H1 (cell line): ENCODE results near the gene ARGLU1. TPM values are rescaled to one million over a fixed set of nuclear protein-coding genes. Genes with fewer than 3 reads are reported as not detected.

Experiments used
- CTCF ChIA-PET: fragments of 300-600 bp; sonication (Branson Sonifier 250); formaldehyde crosslinking; loops from one replicate; lab custom pipeline; 2021; ENCODE audit not compliant: partially characterized antibody; lab: Charles Lee
- POLR2A ChIA-PET: fragments of 300-600 bp; sonication (Branson Sonifier 250); formaldehyde crosslinking; loops from one replicate; lab custom pipeline; 2021; ENCODE audit warnings: inconsistent platforms; ENCODE audit not compliant: partially characterized antibody; lab: Charles Lee
- DNase-seq, 2 experiments: peaks; one replicate each; pipeline versions ENCODE4 v3.0.0 to v3.0.0-alpha.2; 2010 to 2022; ENCODE audit warnings: low spot score in 2 of 2, low read depth in 1 of 2, mixed read lengths in 1 of 2
- FAIRE-seq: peaks from 2 replicates; lab custom pipeline; 2011; peaks lifted over from hg19 to GRCh38; lab: Jason Lieb, UNC
- H2AFZ ChIP-seq: 2 replicates; pipeline ENCODE4 v1.8.1; 2012; ENCODE audit warnings: low read length, inconsistent platforms
- H2AK5ac ChIP-seq: 2 replicates; pipeline ENCODE4 v1.6.1; 2013; ENCODE audit warnings: low read depth, low read length
- H2BK120ac ChIP-seq: replicated peaks from 2 replicates; pipeline ENCODE3; 2013; ENCODE audit warnings: low read depth, low read length, inconsistent platforms
- H2BK12ac ChIP-seq: 2 replicates; pipeline ENCODE4 v1.6.1; 2013; ENCODE audit warnings: low read depth, low read length
- H2BK15ac ChIP-seq: 2 replicates; pipeline ENCODE4 v1.6.1; 2013; ENCODE audit warnings: low read length
- H2BK20ac ChIP-seq: 2 replicates; pipeline ENCODE4 v1.6.1; 2013; ENCODE audit warnings: low read length
- H2BK5ac ChIP-seq: 2 replicates; pipeline ENCODE4 v1.6.1; 2013; ENCODE audit warnings: low read depth, low read length
- H3K14ac ChIP-seq: 2 replicates; pipeline ENCODE4 v1.6.1; 2013; ENCODE audit warnings: inconsistent platforms; ENCODE audit not compliant: insufficient read length
- H3K18ac ChIP-seq: 2 replicates; pipeline ENCODE4 v1.6.1; 2013; ENCODE audit warnings: low read length; ENCODE audit errors: extremely low read depth
- H3K23ac ChIP-seq: 2 replicates; pipeline ENCODE4 v1.6.1; 2013; ENCODE audit warnings: inconsistent platforms; ENCODE audit not compliant: insufficient read length
- H3K23me2 ChIP-seq: 2 replicates; pipeline ENCODE4 v1.6.1; 2013; ENCODE audit warnings: low read depth, low read length
- H3K27ac ChIP-seq: 2 replicates; pipeline ENCODE4 v1.6.1; 2011; ENCODE audit warnings: low read depth, low read length, inconsistent platforms
- H3K27me3 ChIP-seq, 4 experiments: replicated peaks in 1 of 4; 1 replicate in 1 of 4; 2 replicates in 3 of 4; pipeline versions ENCODE4 v1.6.1 to v1.8.1; 2011 to 2013; ENCODE audit warnings: low read length in 3 of 4, mild to moderate bottlenecking in 3 of 4, inconsistent platforms in 2 of 4, mixed read lengths in 2 of 4, moderate library complexity in 1 of 4; ENCODE audit not compliant: control insufficient read depth in 3 of 4, insufficient read depth in 3 of 4; ENCODE audit errors: extremely low read depth in 1 of 4
- H3K36me3 ChIP-seq, 4 experiments: 2 replicates each; pipeline versions ENCODE4 v1.6.1 to v1.8.1; 2011 to 2013; ENCODE audit warnings: mild to moderate bottlenecking in 4 of 4, low read length in 3 of 4, moderate library complexity in 2 of 4, control low read depth in 1 of 4, inconsistent platforms in 1 of 4; ENCODE audit not compliant: insufficient read depth in 4 of 4, control insufficient read depth in 2 of 4
- H3K4ac ChIP-seq: replicated peaks from 2 replicates; pipeline ENCODE3; 2013; ENCODE audit warnings: low read length, low read depth, mixed read lengths, inconsistent platforms; ENCODE audit not compliant: insufficient read length
- H3K4me1 ChIP-seq, 4 experiments: replicated peaks in 1 of 4; 1 replicate in 1 of 4; 2 replicates in 3 of 4; pipeline versions ENCODE4 v1.6.1 to v1.8.1; 2011 to 2013; ENCODE audit warnings: low read length in 3 of 4, inconsistent platforms in 2 of 4, mixed read lengths in 1 of 4; ENCODE audit not compliant: insufficient read depth in 4 of 4, control insufficient read depth in 3 of 4
- H3K4me2 ChIP-seq, 2 experiments: 2 replicates each; pipeline versions ENCODE4 v1.6.1 to v1.8.1; 2011 to 2013; ENCODE audit warnings: low read depth in 2 of 2, low read length in 2 of 2, control low read depth in 1 of 2, inconsistent platforms in 1 of 2, mild to moderate bottlenecking in 1 of 2; ENCODE audit not compliant: insufficient read depth in 1 of 2
- H3K4me3 ChIP-seq, 4 experiments: fragments of 200-600, 300-600 bp in 1 of 4; sonication (generic), shearing (Covaris generic), sonication (Bioruptor Twin) in 1 of 4; 2 replicates each; pipeline versions ENCODE4 v1.5.1 to v1.8.1; 2011 to 2016; ENCODE audit warnings: low read length in 4 of 4, low read depth in 3 of 4, control low read depth in 2 of 4, inconsistent platforms in 2 of 4, mild to moderate bottlenecking in 2 of 4, mixed read lengths in 1 of 4, moderate library complexity in 1 of 4; ENCODE audit not compliant: insufficient read depth in 2 of 4; ENCODE audit errors: extremely low read depth in 1 of 4
- H3K56ac ChIP-seq: replicated peaks from 2 replicates; pipeline ENCODE3; 2013; ENCODE audit warnings: low read depth, mild to moderate bottlenecking, mixed read lengths, low read length, inconsistent platforms; ENCODE audit not compliant: insufficient read length
- H3K79me1 ChIP-seq: 2 replicates; pipeline ENCODE4 v1.6.1; 2013; ENCODE audit warnings: low read depth, low read length, control low read depth
- H3K79me2 ChIP-seq, 2 experiments: 2 replicates each; pipeline versions ENCODE4 v1.6.1 to v1.8.1; 2012 to 2013; ENCODE audit warnings: low read length in 2 of 2, mild to moderate bottlenecking in 2 of 2, inconsistent platforms in 1 of 2; ENCODE audit not compliant: insufficient read depth in 2 of 2, control insufficient read depth in 1 of 2
- H3K9ac ChIP-seq, 4 experiments: replicated peaks in 1 of 4; 1 replicate in 1 of 4; 2 replicates in 3 of 4; pipeline versions ENCODE4 v1.6.1 to v1.8.1; 2011 to 2013; ENCODE audit warnings: low read depth in 3 of 4, low read length in 3 of 4, control low read depth in 2 of 4, mild to moderate bottlenecking in 2 of 4, moderate library complexity in 2 of 4, inconsistent platforms in 1 of 4; ENCODE audit errors: extremely low read depth in 1 of 4
- H3K9me3 ChIP-seq, 2 experiments: 2 replicates each; pipeline versions ENCODE4 v1.6.1 to v1.8.1; 2012 to 2013; ENCODE audit warnings: mild to moderate bottlenecking in 2 of 2, moderate library complexity in 2 of 2, control low read depth in 1 of 2, inconsistent platforms in 1 of 2, low read depth in 1 of 2, low read length in 1 of 2, mixed read lengths in 1 of 2; ENCODE audit not compliant: insufficient read depth in 2 of 2
- H4K20me1 ChIP-seq, 2 experiments: replicated peaks in 1 of 2; 2 replicates each; pipeline versions ENCODE3 to v1.8.1; 2011 to 2013; ENCODE audit warnings: inconsistent platforms in 2 of 2, low read length in 2 of 2, mild to moderate bottlenecking in 1 of 2; ENCODE audit not compliant: insufficient read depth in 2 of 2, control insufficient read depth in 1 of 2
- H4K5ac ChIP-seq: 2 replicates; pipeline ENCODE4 v1.6.1; 2013; ENCODE audit warnings: low read length, low read depth, mixed read lengths, inconsistent platforms; ENCODE audit not compliant: insufficient read length
- H4K8ac ChIP-seq: 2 replicates; pipeline ENCODE4 v1.8.0; 2013; ENCODE audit warnings: mild to moderate bottlenecking, moderate library complexity, low read length, inconsistent platforms; ENCODE audit not compliant: insufficient read depth; ENCODE audit errors: extremely low read depth
- H4K91ac ChIP-seq: replicated peaks from 2 replicates; pipeline ENCODE3; 2013; ENCODE audit warnings: low read length, mixed read lengths, inconsistent platforms; ENCODE audit not compliant: insufficient read length
- CREB1 ChIP-seq: IDR thresholded peaks from 2 replicates; pipeline ENCODE4 v1.6.1; 2012; ENCODE audit warnings: inconsistent platforms
- RBBP5 ChIP-seq: IDR thresholded peaks from 2 replicates; pipeline ENCODE4 v1.7.1; 2012; ENCODE audit warnings: low read depth, mild to moderate bottlenecking, inconsistent platforms, low read length, moderate library complexity, borderline replicate concordance
- SP1 ChIP-seq: IDR thresholded peaks from 2 replicates; pipeline ENCODE4 v1.6.1; 2011; ENCODE audit warnings: low read depth, low read length
- WGBS, 2 experiments: shearing (Covaris generic) in 1 of 2; methylation state at CpG; one replicate each; pipeline versions ENCODE4 v1.1.6 to v1.1.7; 2013 to 2015; ENCODE audit warnings: low lambda C conversion rate in 2 of 2, mixed read lengths in 2 of 2, inconsistent platforms in 1 of 2, low coverage in 1 of 2, missing lambda C conversion rate in 1 of 2; ENCODE audit not compliant: insufficient replicate concordance in 2 of 2, insufficient coverage in 1 of 2, insufficient read length in 1 of 2; ENCODE audit errors: extremely low coverage in 1 of 2, missing lambda C conversion rate in 1 of 2; 5-methylcytosine and 5-hydroxymethylcytosine counted together
- polyA plus RNA-seq, 7 experiments: library from polyadenylated mRNA; depleted of rRNA in 3 of 7; stranded (reverse) in 5 of 7; unstranded in 2 of 7; fragments of >200 nt in 5 of 7; fragments of 200-250 nt in 2 of 7; gene quantifications; 1 replicate in 5 of 7; 2 replicates in 1 of 7; 4 replicates in 1 of 7; pipeline versions ENCODE4 v1.2.1 to v1.2.3, GENCODE V29; 2011 to 2013; ENCODE audit warnings: missing spikeins in 2 of 7, mixed read lengths in 2 of 7
- total RNA-seq: library from RNA; stranded (reverse); fragmentation: NEBNext Ultra II Directional; extraction: Animal tissue kit (Norgen Biotek cat#: 25700); gene quantifications from 2 replicates; pipeline ENCODE4 v1.2.1, GENCODE V29; 2021

Gene ARGLU1
- total and polyA plus RNA-seq, 2 of the 8 experiments (the other 6 are each of a cell fraction or from before 2014, with no cell fraction given): 47.8 to 84.9 TPM

DNA sequence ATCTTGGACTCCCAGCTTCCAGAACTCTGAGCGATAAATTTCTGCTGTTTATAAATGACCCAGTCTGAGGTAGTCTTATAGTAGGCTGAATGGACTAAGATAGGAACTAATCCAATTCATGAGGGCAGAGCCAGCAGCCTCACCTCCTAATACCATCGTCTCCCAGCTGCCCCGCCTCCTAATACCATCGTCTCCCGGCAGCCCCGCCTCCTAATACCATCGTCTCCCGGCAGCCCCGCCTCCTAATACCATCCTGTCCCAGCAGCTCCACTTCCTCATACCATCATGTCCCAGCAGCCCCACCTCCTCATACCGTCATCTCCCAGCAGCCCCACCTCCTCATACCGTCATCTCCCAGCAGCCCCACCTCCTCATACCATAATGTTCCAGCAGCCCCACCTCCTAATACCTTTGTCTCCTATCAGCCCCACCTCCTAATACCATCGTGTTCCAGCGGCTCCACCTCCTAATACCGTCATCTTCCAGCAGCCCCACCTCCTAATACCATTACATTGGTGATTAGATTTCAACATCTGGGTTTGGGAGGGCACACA lies 2.4 kb upstream of the ARGLU1 start:
- Histone ChIP-seq H3K14ac (no peak overlapping the region), H4K91ac (no peak overlapping the region), H2BK12ac (no peak overlapping the region), H3K27ac (no peak overlapping the region), H2BK120ac (no peak overlapping the region), H4K20me1 (peaks cover 13 to 15% of the 10 kb centered on the region in 2 experiments), H2AK5ac (no peak overlapping the region), H4K5ac (no peak overlapping the region), H3K79me1 (no peaks in the 10 kb centered on the region), H3K4me2 (peak overlapping the region in 1 of 2 experiments; percentile 26; a peak in 2 of 4 replicates), H3K56ac (no peak overlapping the region), H3K9me3 (no peaks in the 10 kb centered on the region), H3K79me2 (peaks cover 25 to 36% of the 10 kb centered on the region in 2 experiments), H2AFZ (peak overlapping the region; percentile 6; the same call in 1 of the 2 replicates), H2BK15ac (no peak overlapping the region), H3K4me1 (peaks cover 0 to 9% (median 5%) of the 10 kb centered on the region in 4 experiments; a peak in 4 of 7 replicates), H3K18ac (no peak overlapping the region), H3K4me3 (peak overlapping the region in 1 of 4 experiments; percentile 44; a peak in 1 of 8 replicates), H2BK20ac (no peak overlapping the region), H3K23me2 (peaks cover 2% of the 10 kb centered on the region)
- ChIA-PET POLR2A (interaction anchor here (1.4 kb wide), 1 partner anchor 35 kb away, joined by 5 read pairs; the partner anchor contains the start of gene EFNB2), CTCF (interaction anchor here (1.2 kb wide), 1 partner anchor 15 kb away, joined by 3 read pairs; no protein-coding TSS in a partner anchor)
- FAIRE-seq: peak; percentile 86
- DNase-seq: peak; percentile 69 to 73
- TF ChIP-seq CREB1 (peak; percentile 81), RBBP5 (no peak), SP1 (0 out of 2 replicates have a peak, but pooled peaks have one; percentile 19)
- TF ChIP-seq, all 59 proteins: peak for 2
- no peaks in the 10 kb centered on the region for H3K36me3 ChIP-seq
- no peak overlapping the region for H3K9ac ChIP-seq
- no peak overlapping the region for H3K23ac ChIP-seq
- no peak overlapping the region for H4K8ac ChIP-seq
- H3K4ac ChIP-seq: no peak overlapping the region
- H3K27me3 ChIP-seq: no peaks in the 10 kb centered on the region
- H2BK5ac ChIP-seq: no peak overlapping the region
- 9% methylated on average over 14 of the region's 14 CpGs; no CpG with 5 or more reads in 1 of the 2 experiments for WGBS, 2 experiments
